Loucy (cell line): ENCODE results near the gene CD2AP.

Source experiments
- EZH2phosphoT487 ChIP-seq: fragments of 200-600 bp; IDR thresholded peaks from 2 replicates; pipeline ENCODE4 v1.6.1; 2018; ENCODE audit warnings: antibody characterized with exemption, mild to moderate bottlenecking, moderate library complexity, borderline replicate concordance
- TF ChIP-seq, protein P1 (sequence below): fragments of 200-600 bp; sonication (generic); conservative IDR thresholded peaks from 2 replicates; pipeline ENCODE4 v1.5.1; 2014; ENCODE audit warnings: mild to moderate bottlenecking, antibody characterized with exemption, low read length

DNA sequence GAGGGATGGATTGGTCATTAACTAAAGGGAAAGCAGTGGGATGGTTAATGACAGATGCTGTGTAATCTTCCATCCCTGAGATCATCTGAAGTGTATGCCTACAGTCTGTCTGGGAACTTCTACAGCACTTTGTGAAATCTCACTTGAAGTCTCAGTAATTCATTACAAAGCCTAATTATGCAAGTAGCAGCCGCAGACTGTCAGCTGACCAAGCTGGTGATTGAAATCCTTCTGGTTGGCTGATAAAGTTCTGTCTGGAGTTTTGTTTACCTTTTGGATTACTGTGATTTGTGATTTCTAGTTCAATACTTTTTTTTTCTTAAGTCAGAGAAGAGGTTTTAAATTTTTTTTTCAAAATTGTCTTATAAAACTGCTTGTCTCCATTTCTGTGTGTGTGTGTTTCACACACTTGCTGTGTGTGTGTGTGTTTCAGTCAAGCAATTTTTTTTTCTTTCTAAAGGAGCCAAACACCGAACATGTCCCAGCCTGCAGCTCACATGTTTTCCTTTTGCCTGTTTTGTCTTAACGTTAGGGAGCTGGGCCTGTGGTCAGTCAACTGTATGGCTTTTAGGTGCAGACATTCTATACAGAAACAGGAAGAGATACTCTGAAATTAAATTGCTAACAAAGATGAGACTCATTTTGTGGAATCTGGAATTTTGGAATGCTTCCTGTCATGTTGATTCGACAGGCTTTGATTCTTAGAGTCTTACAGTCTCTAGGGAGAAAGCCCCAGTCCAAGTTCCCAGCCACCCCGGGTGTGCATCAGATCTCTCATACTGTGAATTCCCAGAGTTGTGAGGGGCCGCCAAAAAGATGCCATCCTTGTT is 192.3 kb downstream of the CD2AP start:
- no peak for TF ChIP-seq EZH2phosphoT487
- TF ChIP-seq, protein P1, sequence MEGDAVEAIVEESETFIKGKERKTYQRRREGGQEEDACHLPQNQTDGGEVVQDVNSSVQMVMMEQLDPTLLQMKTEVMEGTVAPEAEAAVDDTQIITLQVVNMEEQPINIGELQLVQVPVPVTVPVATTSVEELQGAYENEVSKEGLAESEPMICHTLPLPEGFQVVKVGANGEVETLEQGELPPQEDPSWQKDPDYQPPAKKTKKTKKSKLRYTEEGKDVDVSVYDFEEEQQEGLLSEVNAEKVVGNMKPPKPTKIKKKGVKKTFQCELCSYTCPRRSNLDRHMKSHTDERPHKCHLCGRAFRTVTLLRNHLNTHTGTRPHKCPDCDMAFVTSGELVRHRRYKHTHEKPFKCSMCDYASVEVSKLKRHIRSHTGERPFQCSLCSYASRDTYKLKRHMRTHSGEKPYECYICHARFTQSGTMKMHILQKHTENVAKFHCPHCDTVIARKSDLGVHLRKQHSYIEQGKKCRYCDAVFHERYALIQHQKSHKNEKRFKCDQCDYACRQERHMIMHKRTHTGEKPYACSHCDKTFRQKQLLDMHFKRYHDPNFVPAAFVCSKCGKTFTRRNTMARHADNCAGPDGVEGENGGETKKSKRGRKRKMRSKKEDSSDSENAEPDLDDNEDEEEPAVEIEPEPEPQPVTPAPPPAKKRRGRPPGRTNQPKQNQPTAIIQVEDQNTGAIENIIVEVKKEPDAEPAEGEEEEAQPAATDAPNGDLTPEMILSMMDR = no peak
